ENCODE results near the gene BASP1. TPM values are rescaled to one million over a fixed set of nuclear protein-coding genes. Genes with fewer than 3 reads are reported as not detected.
"Not testable (repeated sequence)": the region's sequence is repeated elsewhere in the genome, so short reads cannot be mapped to it uniquely, and the experiment has no call there.

The BASP1 gene
- total and polyA plus RNA-seq, 7 donors = 0.64 to 1.9 (median 1.1) TPM

GRCh38 chr5:17317473-17317872 is 100.0 kb downstream of the BASP1 start:
- Histone ChIP-seq H3K27ac (no peak overlapping the region), H3K9me3 (no peaks in the 10 kb centered on the region), H3K4me3 (no peak overlapping the region), H3K27me3 (ENCODE audit: insufficient read depth in 3 of 3, low read length in 2 of 3) (no peaks in the 10 kb centered on the region), H3K36me3 (ENCODE audit: insufficient read depth in 1 of 2, low read depth in 1 of 2) (no peaks in the 10 kb centered on the region), H3K4me1 (no peaks in the 10 kb centered on the region)
- ATAC-seq = no peak
- 31 to 40% (median 35%) methylated on average over 5 of the region's 5 CpGs for WGBS, 3 donors
- DNase-seq = no peak
- no peak for TF ChIP-seq CTCF (IDR thresholded peaks at IDR 0.05)
- intact Hi-C loops (cut with DNase I) = no loop called here

DNA sequence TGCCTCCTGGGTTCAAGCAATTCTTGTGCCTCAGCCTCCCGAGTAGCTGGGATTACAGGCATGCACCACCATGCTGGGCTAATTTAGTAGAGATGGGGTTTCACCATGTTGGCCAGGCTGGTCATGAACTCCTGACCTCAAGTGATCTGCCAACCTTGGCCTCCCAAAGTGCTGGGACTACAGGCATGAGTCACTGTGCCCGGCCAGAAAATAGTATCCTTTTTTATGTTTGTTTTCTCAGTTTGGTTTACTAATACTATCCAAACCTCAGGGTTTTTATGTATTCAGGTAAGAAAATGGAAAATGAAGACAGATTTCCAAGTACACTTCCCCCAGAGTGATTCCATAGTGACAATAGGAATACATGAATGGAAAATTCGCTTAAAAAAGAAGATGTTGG is 101.7 kb downstream of the BASP1 start:
- H3K27ac ChIP-seq; H3K4me3 ChIP-seq; H3K4me1 ChIP-seq; intact Hi-C loops (cut with DNase I); H3K36me3 ChIP-seq (ENCODE audit: insufficient read depth in 1 of 2, low read depth in 1 of 2); H3K9me3 ChIP-seq; ATAC-seq; DNase-seq; H3K27me3 ChIP-seq (ENCODE audit: insufficient read depth in 3 of 3, low read length in 2 of 3): not testable (repeated sequence)
- 59 to 70% (median 66%) methylated on average over 3 of the region's 3 CpGs for WGBS, 3 donors

- intact Hi-C loops (cut with DNase I) = no loop called here
- H3K36me3 ChIP-seq (ENCODE audit: insufficient read depth in 1 of 2, low read depth in 1 of 2) = no peaks in the 10 kb centered on the region
- 86 to 88% (median 88%) methylated on average over 3 of the region's 3 CpGs for WGBS, 3 donors
- no peak for ATAC-seq
- no peak for TF ChIP-seq CTCF (IDR thresholded peaks at IDR 0.05)
- H3K27ac ChIP-seq = no peak overlapping the region
- H3K4me3 ChIP-seq = no peak overlapping the region
- no peaks in the 10 kb centered on the region for H3K9me3 ChIP-seq
- no peaks in the 10 kb centered on the region for H3K27me3 ChIP-seq (ENCODE audit: insufficient read depth in 3 of 3, low read length in 2 of 3)
- DNase-seq = no peak
- H3K4me1 ChIP-seq = no peaks in the 10 kb centered on the region
Measured at GRCh38 chr5:17325770-17326599, 108.6 kb downstream of the BASP1 start.
